Vagina (tissue), 2 donors: ENCODE measurements around the gene RAB22A.

Experiments used
- CTCF ChIP-seq, 3 experiments: fragments of 450-650 bp in 2 of 3; fragments of 200-600 bp in 1 of 3; sonication (generic) in 1 of 3; IDR thresholded peaks; one replicate each; pipeline ENCODE4 v1.5.1; 2017 to 2019; ENCODE audit warnings: antibody characterized with exemption in 3 of 3, mild to moderate bottlenecking in 2 of 3, moderate library complexity in 2 of 3
- POLR2A ChIP-seq, 2 donors: fragments of 450-650 bp; IDR thresholded peaks; one replicate each; pipeline ENCODE4 v1.6.1; 2017; ENCODE audit warnings: antibody characterized with exemption in 2 of 2, mild to moderate bottlenecking in 2 of 2, moderate library complexity in 2 of 2
- POLR2AphosphoS5 ChIP-seq, 2 donors: sonication (generic); formaldehyde crosslinking; IDR thresholded peaks; one replicate each; pipeline ENCODE4 v1.9.0; 2017; ENCODE audit warnings: antibody characterized with exemption in 2 of 2, mild to moderate bottlenecking in 2 of 2, low read depth in 1 of 2; ENCODE audit not compliant: insufficient read depth in 1 of 2

GRCh38 chr20:58330687-58331086, 21.2 kb downstream of the RAB22A start:
- TF ChIP-seq CTCF (IDR thresholded peaks at IDR 0.05): no peak
- no peak for TF ChIP-seq POLR2A (IDR thresholded peaks at IDR 0.05)
- TF ChIP-seq POLR2AphosphoS5 (IDR thresholded peaks at IDR 0.05; ENCODE audit: insufficient read depth in 1 of 2, low read depth in 1 of 2): no peak
